ENCODE results near the gene SLCO2A1.

DNA sequence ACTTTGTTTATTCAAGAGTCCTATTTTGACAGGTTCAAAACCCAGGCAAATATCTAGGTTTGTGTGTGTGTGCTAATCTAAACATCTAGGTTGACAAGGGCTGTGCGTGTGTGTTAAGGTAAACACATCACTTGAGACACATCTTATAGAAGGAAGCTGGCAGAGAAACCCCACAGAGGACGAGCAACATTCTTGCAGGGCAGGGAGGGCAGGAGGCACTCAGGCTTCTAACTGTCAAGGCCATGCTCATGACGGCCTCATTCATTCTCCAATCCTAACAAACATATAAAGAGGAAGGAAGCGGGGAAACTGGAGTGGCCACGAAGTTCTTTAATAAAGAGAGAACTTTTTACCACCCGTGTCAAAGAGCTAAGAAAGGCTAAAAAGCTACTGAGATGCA lies 43.4 kb downstream of the SLCO2A1 start:
- no peak for TF ChIP-seq CTCF (IDR thresholded peaks at IDR 0.05)
- TF ChIP-seq POLR2A (IDR thresholded peaks at IDR 0.05) = no peak

Measured in Peyer's patch (tissue), 4 donors.